Left kidney (tissue), 2 donors: ENCODE measurements around the gene CNBD2. TPM values are rescaled to one million over a fixed set of nuclear protein-coding genes. Genes with fewer than 3 reads are reported as not detected.
"Not testable (repeated sequence)": the region's sequence is repeated elsewhere in the genome, so short reads cannot be mapped to it uniquely, and the experiment has no call there.

Source experiments
- DNase-seq: peaks from one replicate; pipeline ENCODE4 v3.0.0-alpha.2; 2013
- polyA plus RNA-seq: library from polyadenylated mRNA; unstranded; fragments of 120-200 nt; gene quantifications from one replicate; pipeline ENCODE4 v1.2.1, GENCODE V29; 2013; ENCODE audit not compliant: insufficient read length

The CNBD2 gene
- polyA plus RNA-seq, 1 donor = 1.1 TPM

DNA sequence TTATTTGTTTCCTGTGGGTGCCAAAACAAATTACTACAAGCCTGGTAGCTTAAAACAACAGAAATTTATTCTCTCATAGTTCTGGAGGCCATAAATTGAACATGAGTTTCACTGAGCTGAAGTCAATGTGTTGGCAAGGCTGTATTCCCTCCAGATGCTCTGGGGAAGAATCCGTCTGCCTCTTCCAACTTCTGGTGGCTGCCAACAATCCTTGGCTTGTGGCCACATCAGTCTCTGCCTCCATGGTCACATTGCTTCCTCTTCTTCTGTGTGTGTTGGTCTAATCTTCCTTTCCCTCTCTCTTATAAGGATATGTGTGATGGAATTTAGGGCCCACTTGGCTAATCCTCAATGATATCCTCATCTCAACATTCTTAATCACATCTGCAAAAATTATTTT is 93.4 kb downstream of the CNBD2 start:
- DNase-seq = no peak

DNA sequence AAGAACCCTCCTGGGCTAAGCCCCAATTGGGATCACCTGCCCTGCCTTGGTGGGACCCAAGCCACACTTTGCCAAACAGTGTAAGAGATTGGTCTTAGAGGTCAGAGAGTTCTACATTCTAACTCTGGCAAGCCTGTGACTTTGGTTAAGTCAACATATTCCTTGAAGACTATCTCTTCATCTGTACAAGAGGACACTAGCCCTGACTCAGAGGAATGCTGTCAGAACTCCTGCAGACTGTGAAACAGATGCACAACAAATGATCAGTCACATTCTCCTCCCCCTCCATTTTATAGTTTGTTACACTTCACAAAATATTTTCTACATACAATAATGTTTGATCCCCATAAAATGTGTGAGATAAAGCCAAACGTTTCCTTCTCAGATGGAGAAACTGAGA is 94.4 kb downstream of the CNBD2 start:
- DNase-seq = no peak

DNA sequence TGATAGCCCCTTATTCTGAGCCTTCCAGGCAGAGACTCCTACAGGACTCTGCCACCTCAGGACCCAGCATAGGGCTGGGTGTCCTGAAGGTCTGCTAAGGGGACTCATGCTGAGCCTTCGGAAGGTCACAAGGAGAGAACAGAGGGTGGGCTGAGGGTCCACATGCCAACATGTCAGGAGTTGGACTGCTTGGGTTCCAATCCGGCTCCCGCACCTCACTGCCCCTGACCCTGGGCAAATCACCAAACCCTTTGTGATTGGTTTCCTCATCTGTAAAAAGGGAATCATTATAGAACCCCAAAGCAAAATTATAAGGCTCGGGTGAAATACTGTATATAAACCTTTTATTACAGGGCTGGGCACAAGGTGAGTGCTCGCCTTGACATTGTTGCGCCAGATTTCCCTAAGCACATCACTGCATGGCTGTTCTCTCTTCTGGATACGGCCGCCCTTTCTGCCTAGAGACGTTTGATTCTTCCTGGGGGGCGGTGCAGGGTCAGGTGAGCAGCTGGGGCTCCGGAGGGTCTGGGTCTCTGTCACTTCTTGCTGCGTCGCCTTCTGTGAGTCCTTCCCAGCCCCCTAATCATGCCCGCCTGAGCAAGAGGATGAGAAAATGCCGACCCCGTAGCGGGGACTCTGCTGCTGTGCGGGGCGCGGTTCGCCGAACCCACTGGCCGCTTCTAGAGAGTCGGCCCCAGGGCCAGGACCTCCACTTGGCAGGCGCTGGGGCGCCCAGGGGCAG is 95.7 kb downstream of the CNBD2 start:
- DNase-seq = no peak

DNA sequence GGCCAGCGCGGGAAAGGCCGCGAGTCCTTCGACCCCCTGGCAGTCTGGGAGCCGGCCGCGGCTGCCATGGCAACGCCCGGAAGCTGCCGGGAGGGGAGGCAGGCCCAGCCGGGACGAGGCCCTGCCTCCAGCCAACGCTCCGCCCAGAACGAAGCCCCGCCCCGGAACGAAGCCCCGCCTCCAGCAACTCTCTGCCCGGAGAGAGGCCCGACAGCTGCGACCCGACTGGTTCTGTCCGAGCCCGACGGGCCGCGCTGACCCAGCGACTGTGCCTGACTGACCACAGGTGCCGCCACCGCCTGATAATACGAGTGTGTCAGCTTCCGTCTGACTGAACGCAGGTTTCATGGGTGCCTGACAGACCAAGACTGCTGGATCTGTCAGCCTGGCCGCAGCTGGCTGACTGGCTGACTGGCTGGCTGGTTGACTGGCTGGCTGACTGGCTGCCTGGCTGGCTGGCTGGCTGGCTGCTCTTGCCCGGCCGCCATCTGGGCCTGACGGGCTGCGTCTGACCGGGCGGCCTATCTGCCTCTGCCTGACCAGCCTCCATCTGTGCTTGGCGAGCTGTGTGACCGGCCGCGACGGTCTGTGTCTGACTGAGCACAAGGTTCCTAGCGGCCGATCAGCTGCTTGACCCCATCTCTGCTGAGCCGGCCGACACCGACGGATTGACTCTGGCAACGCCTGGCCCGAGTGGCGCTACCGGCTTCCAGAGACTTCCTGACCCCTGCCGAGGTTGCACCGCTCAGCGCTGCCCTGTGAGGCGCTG is 96.5 kb downstream of the CNBD2 start:
- DNase-seq = peak; percentile 87

DNA sequence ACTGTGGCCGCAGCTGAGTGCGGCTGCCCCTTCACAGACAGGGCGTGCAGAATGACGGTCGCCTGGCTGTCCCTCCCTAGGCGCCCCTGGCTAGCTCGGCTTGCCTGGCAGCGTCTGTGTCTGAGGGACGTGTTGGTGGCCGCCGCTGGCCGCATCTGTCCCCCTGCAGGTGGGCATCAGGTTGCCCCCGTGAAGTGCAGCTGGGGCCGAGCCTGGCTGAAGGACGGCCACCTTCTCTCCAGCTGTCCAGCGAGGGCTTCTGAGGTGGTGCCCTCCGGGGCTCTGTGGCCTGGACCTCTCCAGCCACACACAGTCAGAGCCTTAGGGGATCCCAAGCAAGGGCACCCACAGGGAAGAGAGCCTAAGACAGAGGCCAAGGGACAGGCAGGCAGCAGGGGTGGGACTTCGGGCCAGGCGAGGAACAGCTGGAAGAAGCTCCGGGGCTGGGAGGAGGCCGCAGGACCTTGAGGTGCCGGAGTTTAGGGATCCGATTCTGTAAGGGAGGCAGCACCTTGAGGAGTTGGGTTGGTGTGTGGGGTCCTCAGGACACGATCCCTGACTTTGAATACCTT is 97.1 kb downstream of the CNBD2 start:
- no peak for DNase-seq

DNA sequence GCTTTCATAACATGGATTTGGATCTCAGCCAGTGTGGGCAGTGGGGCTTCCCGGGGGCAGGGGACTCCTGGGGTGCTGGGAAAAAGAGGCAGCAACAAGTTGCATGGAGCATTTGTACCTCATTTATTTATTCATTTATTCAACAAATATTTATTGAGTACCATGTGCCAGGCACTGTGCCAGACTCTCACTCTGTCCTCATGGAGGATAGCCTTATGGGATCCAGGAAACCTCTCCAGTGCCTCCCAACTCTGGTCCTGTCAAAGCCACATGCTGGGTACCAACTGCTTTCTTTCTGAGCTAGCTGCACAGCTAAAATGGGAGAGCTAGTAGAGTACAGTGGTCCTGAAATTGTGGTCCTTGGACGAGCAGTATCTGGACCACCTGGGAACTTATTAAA is 98.4 kb downstream of the CNBD2 start:
- no peak for DNase-seq

DNA sequence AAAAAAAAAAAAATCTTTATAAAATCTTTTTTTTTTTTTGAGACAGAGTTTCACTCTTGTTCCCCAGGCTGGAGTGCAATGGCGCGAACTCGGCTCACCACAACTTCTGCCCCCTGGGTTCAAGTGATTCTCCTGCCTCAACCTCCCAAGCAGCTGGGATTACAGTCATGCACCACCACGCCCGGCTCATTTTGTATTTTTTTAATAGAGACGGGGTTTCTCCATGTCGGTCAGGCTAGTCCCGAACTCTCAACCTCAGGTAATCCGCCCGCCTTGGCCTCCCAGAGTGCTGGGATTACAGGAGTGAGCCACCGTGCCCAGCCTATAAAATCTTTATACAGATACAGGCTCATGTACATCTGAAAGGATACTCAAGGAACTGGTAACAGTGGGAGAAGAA is 100.1 kb downstream of the CNBD2 start:
- DNase-seq = not testable (repeated sequence)

DNA sequence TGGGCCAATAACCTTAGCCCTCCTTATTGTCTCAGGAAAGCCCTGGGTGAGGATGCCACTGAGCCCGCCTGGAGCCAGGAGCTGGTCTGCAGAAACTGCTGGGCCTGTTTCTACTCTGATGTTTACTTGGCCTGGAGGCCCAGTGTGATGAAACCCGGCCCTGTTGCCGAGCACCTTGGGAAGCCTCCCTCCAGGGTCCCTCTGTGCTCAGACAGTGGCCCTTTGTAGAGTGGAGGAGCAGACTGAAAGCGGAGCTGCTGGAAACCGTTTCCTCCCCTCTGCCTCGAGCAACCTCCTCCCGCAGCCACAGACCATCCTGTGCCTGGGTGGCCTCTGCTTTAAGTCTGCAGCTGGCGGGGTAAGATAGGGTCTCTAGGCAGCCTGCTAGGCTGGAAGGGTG is 102.1 kb downstream of the CNBD2 start:
- DNase-seq = no peak

DNA sequence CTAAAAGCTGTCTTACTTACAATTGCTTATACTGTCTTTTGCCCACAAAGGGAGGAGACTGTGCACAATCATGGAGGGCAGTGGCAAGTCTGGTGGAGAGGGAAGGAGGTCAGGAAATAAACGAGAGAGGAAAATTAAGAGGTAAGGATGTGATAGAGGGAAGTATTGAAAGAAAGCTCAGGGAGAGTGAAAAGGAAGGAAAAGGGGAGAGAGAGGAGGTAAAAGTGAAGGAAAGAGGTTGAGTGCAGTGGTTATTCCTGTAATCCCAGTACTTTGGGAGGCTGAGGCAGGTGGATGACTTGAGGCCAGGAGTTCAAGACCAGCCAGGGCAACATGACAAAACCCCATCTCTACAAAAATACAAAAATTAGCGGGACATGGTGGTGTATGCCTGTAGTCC is 103.5 kb downstream of the CNBD2 start:
- no peak for DNase-seq

DNA sequence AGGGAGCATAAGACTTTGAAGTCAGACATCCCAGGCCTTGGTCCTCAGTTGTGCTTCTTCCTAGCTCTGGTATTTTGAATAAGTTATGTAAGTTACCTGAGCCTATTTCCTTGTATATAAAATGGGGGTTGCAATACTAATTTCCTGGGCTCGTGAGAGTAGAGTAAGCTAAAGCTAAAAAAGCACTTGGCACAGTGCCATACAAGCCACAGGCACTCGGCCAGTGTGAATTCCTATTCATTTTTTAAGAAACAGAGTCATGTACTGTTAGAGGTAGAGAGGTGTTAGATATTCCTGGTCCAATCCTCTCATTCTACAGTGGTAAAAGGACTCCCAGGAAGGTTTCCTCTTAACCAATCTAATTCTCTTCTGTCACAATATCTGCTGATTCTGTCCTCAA is 106.6 kb downstream of the CNBD2 start:
- no peak for DNase-seq

DNA sequence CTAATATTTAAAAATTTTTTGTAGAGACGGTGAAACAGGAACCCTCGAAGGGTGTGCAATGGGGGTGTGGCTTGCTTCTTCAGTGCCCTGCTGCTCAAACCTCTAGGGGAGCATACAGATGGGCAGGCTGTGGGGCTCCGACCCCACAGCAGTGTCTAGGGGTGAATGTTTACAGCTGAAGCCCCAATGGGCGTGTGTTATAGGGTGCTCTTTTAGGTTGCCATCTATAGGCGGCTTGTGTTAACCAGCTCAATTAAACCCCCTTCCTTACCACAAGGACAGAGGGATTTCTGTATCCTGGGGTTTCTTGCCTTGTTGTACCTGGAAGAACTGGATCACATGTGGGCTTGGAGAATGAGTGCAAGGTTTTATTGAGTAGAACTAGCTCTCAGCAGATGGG is 109.4 kb downstream of the CNBD2 start:
- DNase-seq = not testable (repeated sequence)

DNA sequence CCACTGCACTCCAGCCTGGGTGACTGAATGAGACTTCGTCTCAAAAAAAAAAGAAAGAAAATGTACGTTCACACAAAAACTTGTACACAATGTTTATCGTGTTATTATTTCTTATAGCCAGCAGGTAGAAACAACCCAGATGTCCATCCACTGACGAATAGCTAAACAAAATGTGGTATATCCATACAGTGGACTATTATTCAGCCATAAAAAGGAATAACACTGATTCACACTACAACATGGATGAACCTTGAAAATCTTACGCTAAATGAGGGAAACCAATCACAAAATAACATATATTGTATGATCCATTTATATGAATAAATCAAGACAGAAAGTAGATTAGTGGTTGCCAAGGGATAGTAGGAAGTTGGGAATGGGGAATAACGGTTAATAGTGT is 111.1 kb downstream of the CNBD2 start:
- no peak for DNase-seq

DNA sequence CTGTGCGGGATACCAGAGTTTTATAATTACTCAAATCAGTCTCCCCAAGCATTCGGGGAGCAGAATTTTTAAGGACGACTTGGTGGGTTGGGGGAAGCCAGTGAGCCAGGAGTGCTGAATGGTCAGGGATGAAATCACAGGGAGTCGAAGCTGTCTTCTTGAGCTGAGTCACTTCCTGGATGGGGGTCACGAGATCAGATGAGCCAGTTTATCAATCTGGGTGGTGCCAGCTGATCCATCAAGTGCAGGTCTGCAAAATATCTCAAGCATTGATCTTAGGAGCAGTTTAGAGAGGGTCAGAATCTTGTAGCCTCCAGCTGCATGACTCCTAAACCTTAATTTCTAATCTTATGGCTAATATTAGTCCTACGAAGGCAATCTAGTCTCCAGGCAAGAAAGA is 111.6 kb downstream of the CNBD2 start:
- not testable (repeated sequence) for DNase-seq

Other genes starting within 250 kb of the CNBD2 start
- gene RBM39, start 226.3 kb upstream of the CNBD2 start, polyA plus RNA-seq = 745 TPM
- 42.5 TPM for gene PHF20, start 196.6 kb upstream of the CNBD2 start, polyA plus RNA-seq
- 23.9 TPM for gene SCAND1, start 14.1 kb upstream of the CNBD2 start, polyA plus RNA-seq
- gene EPB41L1, start 186.2 kb downstream of the CNBD2 start, polyA plus RNA-seq = 63.3 TPM